Stimulated activated CD4-positive, alpha-beta T cell treated with anti-CD3 and anti-CD28 coated beads, Interleukin-15, amount 100 ng/mL, for 24 hours (primary cell): ENCODE results near the gene XPR1.

Experiments used
- DNase-seq: peaks from one replicate; pipeline ENCODE4 v3.0.0-alpha.2; 2020

XPR1 gene

GRCh38 chr1:180896161-180896560 is 264.3 kb downstream of the XPR1 start:
- DNase-seq, result no peak

- DNase-seq, result no peak
Measured at GRCh38 chr1:180898441-180899219, 266.8 kb downstream of the XPR1 start.

- DNase-seq, result no peak
Measured at GRCh38 chr1:180899262-180899661, 267.4 kb downstream of the XPR1 start.

- DNase-seq, result no peak
Measured at GRCh38 chr1:180901076-180901990, 269.5 kb downstream of the XPR1 start.

GRCh38 chr1:180902541-180902940 is 270.7 kb downstream of the XPR1 start:
- DNase-seq, result no peak

- DNase-seq, result no peak
Measured at GRCh38 chr1:180905927-180906326, 274.1 kb downstream of the XPR1 start.

GRCh38 chr1:180906511-180906910 is 274.7 kb downstream of the XPR1 start:
- DNase-seq, result no peak

- no peak for DNase-seq
Measured at GRCh38 chr1:180907313-180908055, 275.7 kb downstream of the XPR1 start.

- no peak for DNase-seq
Measured at GRCh38 chr1:180908074-180908765, 276.4 kb downstream of the XPR1 start.

- no peak for DNase-seq
Measured at GRCh38 chr1:180909005-180909414, 277.2 kb downstream of the XPR1 start.

- no peak for DNase-seq
Measured at GRCh38 chr1:180909462-180909976, 277.7 kb downstream of the XPR1 start.

- no peak for DNase-seq
Measured at GRCh38 chr1:180911640-180912191, 279.9 kb downstream of the XPR1 start.

GRCh38 chr1:180912211-180912800 is 280.5 kb downstream of the XPR1 start:
- DNase-seq, result no peak

- peak; percentile 17 for DNase-seq
Measured at GRCh38 chr1:180912801-180913565, 281.2 kb downstream of the XPR1 start, which contains the start of gene KIAA1614. TSS of gene KIAA1614 (plus strand) at chr1:180912897. CDS start at chr1:180913244, 347 bp downstream.

GRCh38 chr1:180915426-180915965 is 283.7 kb downstream of the XPR1 start:
- no peak for DNase-seq

- DNase-seq, result no peak
Measured at GRCh38 chr1:180916012-180916770, 284.4 kb downstream of the XPR1 start.

- DNase-seq, result no peak
Measured at GRCh38 chr1:180916771-180917170, 284.9 kb downstream of the XPR1 start.

- no peak for DNase-seq
Measured at GRCh38 chr1:180917306-180918065, 285.7 kb downstream of the XPR1 start.

GRCh38 chr1:180918519-180918918 is 286.7 kb downstream of the XPR1 start:
- no peak for DNase-seq
